Left lobe of liver (tissue), 1 donor: ENCODE results near the gene KLF13. TPM values are rescaled to one million over a fixed set of nuclear protein-coding genes. Genes with fewer than 3 reads are reported as not detected.

ENCODE experiments used
- total RNA-seq: library from RNA; stranded (reverse); gene quantifications from one replicate; pipeline ENCODE4 v1.2.1, GENCODE V29; 2021
- donor health status: DM: no; HTN: yes; CAD: no.

KLF13 gene
- total RNA-seq, 1 donor from 2014 or later = 91.9 TPM

Other genes starting within 250 kb of the KLF13 start
- gene TRPM1, start 225.1 kb upstream of the KLF13 start, total RNA-seq = 0.10 TPM